Activated CD4-positive, CD25-positive, alpha-beta regulatory T cell (primary cell): ENCODE measurements around the gene MTFP1.
"Not testable (repeated sequence)": the region's sequence is repeated elsewhere in the genome, so short reads cannot be mapped to it uniquely, and the experiment has no call there.

ENCODE experiments used
- DNase-seq, 4 experiments: peaks; one replicate each; lab custom pipeline; 2025; lab: John Stamatoyannopoulos, UW

The MTFP1 gene

GRCh38 chr22:30455075-30455840 is 29.7 kb downstream of the MTFP1 start:
- DNase-seq = no peak

GRCh38 chr22:30457981-30458380 is 32.4 kb downstream of the MTFP1 start:
- no peak for DNase-seq

GRCh38 chr22:30459181-30460052 is 33.8 kb downstream of the MTFP1 start:
- DNase-seq = no peak

- no peak for DNase-seq
Observed at GRCh38 chr22:30460147-30460546, 34.6 kb downstream of the MTFP1 start.

GRCh38 chr22:30460555-30460954 is 35.0 kb downstream of the MTFP1 start:
- not testable (repeated sequence) for DNase-seq

- no peak for DNase-seq
Observed at GRCh38 chr22:30469165-30469564, 43.6 kb downstream of the MTFP1 start.

- DNase-seq = no peak
Observed at GRCh38 chr22:30470655-30471054, 45.1 kb downstream of the MTFP1 start.

- DNase-seq = no peak
Observed at GRCh38 chr22:30471616-30472318, 46.2 kb downstream of the MTFP1 start, which contains the start of gene SEC14L3. TSS of gene SEC14L3 (minus strand) at chr22:30472017. CDS start at chr22:30471958, 59 bp downstream.

GRCh38 chr22:30472994-30473720 is 47.6 kb downstream of the MTFP1 start:
- DNase-seq = no peak

- no peak for DNase-seq
Observed at GRCh38 chr22:30474121-30474520, 48.6 kb downstream of the MTFP1 start.

- DNase-seq = no peak
Observed at GRCh38 chr22:30474683-30475424, 49.3 kb downstream of the MTFP1 start.
